GM10847 (cell line): ENCODE data around the gene ANKH.

ENCODE experiments used
- POLR2A ChIP-seq: IDR thresholded peaks from 2 replicates; pipeline ENCODE4 v1.6.1; 2011; ENCODE audit not compliant: insufficient read length; ENCODE audit errors: extremely low read depth

The ANKH gene

DNA sequence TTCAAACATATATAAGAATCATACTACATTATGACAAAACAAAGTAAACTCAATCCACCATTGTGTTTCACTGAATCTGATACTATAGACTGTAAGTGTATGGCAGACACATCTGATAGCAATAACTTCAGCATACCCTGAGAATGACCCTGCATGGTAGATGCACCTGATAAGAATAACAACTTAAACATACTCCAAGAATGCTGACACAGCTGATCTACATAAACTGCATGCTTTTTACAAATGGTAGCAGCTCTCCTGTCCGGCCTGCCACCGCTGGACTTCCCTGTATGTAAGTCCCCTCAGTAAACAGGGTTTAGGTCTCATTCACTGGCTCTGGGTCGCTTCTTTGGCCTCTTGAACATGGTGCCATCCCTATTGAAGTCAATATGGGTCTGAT, 100.4 kb downstream of the ANKH start:
- no peak for TF ChIP-seq POLR2A

DNA sequence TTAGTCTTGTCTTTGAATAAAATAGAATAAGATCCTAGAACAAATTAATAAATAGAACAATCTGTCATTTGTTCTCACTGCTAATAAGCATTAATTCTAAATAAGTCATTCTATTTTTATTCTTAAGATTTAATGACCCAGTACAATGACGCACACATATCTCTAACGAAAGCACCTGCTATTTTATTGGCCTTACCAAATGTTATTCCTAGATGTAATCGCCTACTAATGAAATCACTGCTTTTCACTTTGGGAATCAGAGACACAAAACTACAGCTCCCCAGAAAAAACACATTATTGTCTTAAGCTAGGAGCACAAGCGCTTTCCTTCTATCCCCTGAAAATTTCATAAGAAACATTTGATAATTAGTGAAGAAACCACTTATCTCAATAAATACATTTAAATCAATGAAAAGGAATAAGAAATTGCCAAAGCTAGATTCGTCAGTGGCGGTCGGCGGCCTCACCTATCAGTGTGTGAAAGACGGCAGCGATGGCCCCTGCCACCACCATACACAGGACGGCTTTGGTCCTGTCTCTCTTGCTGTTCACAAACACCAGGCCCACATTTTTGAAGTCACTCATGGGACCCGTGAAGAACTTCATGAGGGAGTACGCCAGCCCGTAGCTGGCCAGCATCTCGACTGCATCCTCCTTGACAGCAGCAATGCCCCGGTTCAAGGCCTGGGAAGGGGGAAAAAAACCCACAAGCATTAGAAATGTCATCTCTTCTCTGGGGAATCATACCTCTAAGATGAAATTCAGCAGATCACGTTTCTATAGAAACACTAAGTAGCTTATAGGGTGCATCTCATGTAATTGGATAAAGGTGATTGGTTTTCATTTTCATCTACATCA, 102.8 kb downstream of the ANKH start:
- no peak for TF ChIP-seq POLR2A

DNA sequence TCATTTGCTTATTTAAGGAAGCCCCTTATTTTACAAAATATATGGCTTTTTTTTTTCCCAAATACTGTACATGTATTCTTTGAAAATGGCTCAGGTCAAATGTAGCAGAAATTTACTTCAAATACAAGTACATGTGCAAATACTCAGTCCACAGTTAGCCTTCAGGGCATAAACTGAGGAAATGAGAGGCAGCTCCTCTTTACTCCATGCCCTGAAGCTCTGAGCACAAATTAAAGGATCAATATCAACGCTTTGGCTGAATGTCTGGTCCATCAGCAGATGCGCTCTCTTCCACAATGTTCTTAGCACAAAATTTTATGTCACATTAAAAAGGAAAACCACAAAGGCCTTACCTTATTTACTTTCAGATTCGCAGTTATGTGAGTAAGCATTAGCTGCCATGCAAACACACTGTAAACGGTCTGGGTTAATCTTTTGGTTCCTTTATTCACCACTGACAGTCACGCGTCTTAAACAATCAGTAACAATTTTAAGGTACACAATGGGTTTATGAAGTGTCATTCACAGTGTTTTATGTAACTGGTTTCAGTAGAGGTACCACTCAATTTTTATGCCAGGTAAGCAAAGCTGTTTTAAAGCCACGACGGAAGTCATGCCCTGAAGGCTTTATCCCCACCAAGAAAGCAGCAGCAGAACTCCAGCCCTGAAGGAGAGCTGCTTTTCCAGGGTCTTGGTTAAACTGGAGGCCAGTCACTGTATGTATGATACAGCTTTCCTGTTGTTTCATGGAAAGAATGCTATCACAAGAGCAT, 103.7 kb downstream of the ANKH start:
- TF ChIP-seq POLR2A: no peak

DNA sequence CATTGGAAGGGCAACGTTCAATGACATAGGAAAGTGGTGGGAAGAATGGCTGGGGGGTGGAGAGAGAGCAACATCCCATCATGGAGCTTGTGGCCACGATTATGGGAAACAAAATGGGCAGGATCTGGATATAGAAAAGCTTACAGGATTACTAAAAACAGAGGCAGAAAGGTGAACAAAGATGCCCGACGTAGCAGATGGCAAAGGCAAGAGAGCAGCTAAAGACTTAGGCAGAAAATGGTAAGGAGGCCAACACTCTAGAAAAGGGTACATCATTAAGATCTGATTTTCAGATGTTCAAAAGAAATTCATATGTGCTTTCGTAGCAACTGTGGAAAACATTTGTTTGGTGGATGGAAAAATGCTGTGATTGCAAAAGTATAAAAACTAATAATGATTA, 104.5 kb downstream of the ANKH start:
- no peak for TF ChIP-seq POLR2A

DNA sequence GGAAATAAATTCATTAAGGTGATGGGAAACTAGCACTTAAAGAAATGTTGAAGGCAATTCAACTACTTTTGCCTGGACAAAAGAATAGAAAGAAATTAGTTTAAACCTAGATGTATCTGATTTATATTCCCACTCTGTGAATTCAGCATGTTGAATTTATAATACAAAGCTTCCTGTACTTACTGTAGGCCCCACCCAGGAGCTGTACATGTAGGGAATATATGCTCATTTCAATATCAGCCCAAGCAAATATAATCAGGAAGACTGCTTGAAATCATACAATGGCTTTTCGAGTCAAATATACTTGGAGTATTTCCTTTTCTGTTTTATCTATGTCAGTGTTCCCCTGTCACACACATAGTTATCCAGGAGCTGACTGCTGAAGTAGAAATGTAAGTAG, 105.0 kb downstream of the ANKH start:
- TF ChIP-seq POLR2A: no peak

DNA sequence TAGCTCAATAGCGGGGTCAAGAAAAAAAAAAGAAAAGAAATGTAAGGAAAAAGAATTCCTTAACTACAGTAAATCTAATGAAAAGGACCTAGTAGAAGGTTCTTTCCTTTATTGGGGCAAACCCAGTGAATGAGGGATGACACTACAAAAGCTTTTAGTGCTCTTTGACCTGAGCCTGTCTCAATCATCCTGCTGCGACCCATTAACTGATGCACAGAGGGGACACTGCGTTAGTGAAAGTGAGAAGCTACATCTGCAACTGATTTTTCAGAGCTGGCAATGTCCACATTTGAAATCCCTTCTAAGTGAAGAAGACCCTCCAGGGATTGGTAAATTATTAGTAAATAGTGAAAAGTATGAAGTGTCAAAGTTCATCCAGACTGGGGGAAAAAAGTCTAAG, 106.0 kb downstream of the ANKH start:
- TF ChIP-seq POLR2A: no peak

DNA sequence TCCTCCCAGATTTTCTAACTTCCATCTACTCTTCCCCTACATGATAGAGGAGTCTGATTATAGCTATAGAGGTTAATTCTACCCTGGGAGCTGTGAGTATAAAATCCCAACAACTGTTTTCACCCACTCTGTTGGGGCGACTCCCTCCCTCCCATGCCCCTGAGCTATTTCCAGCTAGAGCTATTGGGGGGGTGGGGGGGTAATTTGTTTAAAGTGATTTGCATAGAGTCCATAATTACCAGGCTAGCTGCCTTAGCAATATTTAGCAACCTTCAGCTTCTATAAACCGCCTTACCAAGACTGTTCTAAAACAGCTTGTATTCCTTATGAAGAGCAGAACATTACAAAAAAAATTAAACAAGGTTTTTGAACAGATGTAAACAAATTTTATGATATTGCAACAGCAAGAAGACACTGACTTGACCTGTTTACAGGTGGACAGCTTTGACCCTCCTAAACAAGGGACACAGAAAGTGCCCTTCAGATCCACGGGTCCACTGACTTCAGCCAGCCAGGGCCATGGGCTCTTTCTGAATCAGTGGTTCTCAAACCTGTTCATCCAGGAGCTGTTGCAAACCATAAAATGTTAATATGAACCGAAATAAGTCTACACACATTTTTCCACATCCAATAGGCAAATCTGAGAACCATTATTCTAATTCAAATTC, 108.9 kb downstream of the ANKH start:
- no peak for TF ChIP-seq POLR2A

DNA sequence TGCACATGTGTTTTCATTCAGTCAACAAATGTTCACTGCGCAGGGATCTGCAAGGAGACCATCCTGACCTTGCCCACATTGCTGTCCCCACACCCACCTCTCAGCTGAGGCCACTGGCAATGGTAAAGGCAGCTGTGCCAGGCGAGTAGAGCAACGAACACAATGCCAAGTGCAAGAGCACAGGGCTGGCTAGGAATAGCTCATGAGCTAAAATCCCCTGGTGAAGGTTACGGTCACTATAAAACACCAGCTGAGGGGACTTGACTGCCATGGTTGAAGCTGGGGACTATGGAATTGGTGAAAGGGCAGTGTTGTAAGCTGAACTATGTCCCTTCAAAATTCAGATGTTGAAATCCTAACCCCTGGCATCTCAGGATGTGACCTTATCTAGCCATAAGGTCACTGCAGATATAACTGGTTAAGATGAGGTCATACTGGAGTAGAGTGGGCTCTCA, 111.0 kb downstream of the ANKH start:
- TF ChIP-seq POLR2A: no peak

DNA sequence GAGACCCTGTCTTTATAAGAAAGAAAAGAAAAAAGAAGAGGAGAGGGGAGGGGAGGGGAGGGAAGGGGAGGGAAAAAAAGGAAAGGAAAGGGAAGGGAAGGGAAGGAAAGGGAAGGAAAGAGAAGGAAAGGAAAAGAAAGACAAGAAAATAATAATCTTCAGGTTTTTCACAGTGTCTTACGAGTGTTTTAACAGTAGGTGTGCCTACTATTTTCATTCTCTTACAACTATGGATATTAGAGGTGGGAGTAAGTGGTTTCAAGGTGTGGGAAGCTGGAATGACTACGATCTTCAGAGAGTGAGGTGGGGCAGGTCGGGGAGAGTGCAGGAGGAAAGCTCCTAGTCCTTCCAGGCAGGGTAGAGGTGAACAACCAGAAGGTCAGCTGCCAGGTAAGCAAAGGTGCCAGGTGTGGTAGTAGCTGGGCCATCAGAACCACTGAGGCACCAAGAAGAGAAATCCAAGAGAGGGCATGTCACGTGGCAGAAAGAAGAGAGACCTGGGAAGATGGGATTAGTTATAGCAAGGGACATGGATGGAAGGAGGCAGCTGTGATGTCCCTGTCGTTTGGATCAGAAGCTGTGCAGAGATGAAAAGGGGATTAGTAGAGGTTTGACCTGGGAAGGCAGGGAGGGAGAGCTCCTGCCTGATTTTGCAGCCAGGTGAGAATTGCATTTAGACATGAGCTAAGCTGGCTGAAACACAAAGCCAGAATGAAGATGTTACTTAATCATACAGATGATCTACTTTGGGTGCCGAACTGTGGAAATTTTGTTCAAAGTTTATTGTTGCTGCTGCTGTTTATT, 111.6 kb downstream of the ANKH start:
- no peak for TF ChIP-seq POLR2A

DNA sequence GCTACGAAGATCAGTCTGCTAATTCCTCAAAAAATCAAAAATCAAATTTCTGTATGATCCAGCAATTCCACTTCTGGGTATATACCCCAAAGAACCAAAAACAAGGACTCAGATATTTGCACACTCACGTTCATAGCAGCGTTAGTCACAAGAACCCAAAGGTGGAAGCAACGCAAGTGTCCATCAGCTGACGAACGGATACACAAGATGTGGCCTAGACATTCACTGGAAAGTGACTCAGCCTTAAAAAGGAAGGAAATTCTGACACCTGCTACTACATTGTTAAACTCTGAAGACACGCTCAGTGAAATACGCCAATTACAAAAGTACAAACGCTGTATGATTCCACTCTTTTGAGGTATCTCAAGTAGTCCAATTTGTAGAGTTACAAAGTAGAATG, 113.7 kb downstream of the ANKH start:
- no peak for TF ChIP-seq POLR2A

DNA sequence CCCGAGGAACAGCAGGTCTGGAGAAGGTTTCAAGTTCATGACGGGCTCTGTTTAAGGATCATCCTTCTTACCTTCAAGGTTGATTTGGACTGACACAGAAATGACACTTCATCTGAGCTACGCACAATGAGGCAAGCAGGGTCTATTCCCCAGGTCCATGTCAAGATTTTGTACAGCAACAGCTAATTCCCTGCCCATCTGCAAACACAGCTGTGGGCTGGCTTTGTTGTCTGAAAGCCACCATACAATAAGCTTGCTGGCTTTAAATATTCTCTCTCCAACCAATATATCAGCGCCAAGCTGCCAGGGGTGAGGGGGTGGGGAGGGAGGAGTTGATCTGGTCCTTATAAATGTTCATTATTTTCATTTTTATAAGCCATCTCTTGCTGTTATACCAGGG, 115.1 kb downstream of the ANKH start:
- no peak for TF ChIP-seq POLR2A

DNA sequence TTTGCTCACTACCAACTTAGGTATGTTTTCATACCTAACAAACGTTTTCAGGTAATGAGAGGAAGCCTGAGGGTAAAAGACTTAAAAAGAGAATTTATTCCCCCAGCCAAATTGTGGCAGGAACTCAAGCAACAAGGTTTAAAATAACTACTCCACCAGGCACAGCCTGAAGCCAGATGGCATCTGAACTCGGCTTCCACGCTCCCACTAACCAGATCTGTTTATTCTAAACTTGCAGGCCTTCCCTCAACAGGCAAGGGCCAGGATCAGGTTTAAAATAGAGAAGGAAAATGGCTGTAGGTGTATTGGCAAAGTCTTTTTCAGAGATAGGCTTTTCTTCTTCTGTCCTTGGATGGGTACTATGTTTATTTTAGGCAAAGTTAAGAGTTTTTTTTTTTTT, 117.6 kb downstream of the ANKH start:
- TF ChIP-seq POLR2A: no peak

DNA sequence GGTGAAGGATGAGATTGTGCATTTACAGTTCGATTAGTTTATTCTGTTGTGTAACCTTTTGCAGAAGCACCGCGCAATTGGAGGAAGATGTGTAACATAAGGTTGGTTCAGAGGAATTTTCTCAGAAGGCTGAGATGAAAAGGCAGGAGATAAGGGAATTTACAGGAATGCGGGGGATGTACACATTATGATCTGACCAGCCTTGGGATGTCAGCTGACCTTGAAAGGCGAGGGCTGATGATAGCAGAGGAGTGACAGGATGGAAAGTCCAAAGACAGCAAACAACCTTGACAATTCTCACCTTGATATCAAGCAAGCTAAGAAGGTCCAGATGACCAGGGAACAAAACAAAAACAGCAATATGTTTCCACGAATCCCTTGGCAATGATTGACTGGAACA, 118.3 kb downstream of the ANKH start:
- no peak for TF ChIP-seq POLR2A

DNA sequence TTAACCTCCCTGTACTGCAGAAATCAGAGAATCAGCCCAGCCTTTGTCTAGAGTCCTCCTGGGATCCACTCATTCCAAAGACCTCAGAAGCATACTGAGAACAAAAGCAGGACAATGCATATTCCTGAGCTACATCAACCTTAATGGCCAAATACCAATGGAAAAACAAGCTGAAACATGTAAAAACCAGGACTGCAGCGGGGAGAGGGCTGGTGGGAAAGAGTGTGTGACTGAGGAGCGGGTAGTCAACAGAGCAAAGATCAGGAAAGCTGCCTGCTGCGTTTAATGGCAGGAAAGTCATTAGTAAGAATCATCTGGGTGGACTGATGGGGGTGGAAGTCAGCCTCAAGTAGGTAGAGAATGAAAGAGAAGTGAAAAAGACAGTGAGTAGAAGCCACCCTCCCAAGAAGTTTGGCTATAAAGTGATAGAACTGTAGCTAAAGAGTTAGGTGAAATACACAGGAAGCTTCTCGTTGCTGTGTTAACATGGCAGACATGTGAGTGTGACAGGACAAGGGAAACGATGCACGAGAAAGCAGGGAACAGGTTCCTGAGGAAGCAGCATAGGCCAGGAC, 119.0 kb downstream of the ANKH start:
- no peak for TF ChIP-seq POLR2A

DNA sequence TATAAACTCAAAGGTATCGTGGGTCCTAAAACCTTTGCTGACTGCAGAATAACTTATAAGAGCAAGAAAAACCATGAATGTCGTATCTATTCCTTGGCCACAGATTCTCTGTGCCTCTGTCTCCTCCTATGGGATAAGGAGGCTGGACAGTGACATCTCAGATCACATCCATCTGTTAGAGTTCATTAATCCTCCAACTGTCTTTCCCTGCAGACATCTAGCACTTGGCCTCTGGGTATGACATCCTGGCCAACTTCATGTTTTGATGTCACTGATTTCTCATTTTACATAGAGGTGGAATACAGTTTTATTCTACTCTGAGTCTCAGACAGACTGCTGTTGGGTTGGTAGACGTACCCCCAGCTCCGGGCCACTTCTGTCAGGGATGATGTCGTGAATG, 120.9 kb downstream of the ANKH start:
- TF ChIP-seq POLR2A: no peak
